ENCODE data around the gene OGDH.

The OGDH gene

DNA sequence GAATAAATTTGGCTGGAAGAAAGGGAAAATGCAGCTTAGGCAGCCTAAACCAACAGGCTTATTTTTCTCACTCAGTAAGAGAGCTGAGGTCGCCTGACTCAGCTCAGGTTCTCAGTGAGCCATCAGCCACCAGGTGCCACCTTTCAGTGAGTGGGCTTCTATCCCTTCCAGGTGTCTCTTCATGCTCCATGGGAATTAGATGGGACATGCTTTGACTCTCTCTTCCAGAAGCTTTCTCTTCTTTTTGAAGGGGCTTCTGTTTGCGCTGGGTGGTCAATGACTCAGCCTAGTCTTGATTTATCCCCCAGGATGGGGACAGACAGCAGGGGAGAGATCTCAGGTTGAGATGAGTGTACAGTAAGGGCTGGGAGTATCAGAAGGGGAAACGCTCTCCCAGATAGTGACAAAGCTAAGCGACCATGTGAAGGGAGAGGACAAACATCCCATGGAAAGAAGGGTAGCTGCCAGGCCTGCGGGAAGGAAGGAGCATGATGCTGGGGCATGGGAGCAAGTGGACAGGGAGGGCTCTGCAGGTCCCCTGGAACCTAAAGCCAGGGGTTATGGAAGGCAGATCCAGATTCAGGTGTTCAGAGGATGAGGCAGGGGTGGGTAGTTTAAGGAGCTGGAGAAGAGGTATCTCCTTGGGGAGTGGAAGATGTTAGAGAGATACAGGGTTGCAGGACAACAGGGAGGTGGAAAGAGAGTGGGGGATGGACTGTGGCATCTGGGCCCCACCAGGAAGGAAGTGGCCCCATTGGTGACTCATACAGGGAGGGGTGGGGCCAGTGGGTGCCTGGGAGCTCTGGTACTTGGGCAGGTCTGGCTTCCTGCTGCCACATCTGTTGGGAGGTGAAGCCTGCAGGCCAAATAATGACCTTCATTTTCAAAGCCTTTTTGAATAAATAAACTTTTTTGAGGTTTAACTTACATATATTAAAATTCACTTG lies 32.5 kb downstream of the OGDH start:
- DNase-seq = peak; percentile 85 to 88

DNA sequence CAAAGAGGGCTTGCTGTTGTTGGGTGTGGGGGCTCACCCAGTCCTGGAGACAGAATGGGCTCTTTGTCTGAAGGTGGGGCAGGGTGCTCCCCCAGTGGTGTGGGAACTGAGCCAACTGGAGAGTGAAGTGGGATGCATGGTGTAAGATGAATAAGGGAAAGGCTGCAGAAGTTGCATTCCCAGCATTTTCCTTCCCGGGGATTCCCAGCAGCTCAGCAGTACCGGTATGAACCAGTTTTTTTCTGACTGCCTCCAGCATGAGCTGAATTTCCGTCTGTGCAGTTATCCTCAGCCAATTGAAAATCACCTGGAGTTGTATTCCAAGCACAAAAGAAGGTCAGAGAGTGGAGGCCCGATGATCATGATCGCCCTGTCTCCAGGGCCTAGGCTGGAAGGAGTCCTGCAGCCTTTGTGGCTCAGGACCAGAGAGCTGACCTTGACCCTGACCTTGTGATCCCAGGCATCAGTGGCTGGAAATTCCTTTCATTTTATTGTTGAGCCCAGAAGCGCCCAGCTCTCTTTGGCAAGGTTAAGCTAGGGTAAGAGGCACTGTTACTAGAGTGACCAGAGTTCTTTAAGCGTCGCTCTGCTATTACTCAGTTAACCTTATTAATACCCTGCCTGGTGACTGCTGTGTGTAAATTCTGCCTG lies 33.4 kb downstream of the OGDH start:
- no peak for DNase-seq

DNA sequence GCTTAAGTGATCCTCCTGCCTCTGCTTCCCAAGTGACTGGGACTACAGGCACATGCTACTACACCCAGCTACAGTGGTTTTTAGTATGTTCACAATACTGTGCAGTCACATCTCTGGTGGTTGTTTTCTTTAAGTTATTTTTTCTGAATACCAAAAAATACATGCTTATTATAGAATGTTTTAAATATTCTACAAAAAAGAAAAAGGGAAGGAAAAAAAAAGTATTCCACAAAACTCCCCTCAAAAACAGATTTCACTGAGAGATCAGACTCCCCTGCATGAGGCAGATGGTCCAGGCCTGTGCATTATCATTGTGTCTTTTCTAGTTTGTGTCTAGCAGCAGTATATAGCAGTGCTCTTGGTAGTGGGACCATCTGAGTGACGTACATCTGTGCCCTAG lies 36.8 kb downstream of the OGDH start:
- no peak for DNase-seq

DNA sequence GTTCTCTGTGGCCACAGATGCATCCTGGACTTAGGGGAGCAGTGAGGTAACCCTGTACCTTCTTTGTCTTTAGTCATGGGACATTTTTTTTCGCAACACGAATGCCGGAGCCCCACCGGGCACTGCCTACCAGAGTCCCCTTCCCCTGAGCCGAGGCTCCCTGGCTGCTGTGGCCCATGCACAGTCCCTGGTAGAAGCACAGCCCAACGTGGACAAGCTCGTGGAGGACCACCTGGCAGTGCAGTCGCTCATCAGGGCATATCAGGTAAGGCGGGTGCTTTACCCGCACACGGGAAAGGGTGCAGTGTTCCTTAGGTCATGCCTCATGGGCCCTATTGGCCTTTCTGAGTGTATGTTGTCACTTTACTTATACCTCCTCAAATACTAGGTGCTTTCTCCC lies 38.8 kb downstream of the OGDH start:
- DNase-seq = no peak

DNA sequence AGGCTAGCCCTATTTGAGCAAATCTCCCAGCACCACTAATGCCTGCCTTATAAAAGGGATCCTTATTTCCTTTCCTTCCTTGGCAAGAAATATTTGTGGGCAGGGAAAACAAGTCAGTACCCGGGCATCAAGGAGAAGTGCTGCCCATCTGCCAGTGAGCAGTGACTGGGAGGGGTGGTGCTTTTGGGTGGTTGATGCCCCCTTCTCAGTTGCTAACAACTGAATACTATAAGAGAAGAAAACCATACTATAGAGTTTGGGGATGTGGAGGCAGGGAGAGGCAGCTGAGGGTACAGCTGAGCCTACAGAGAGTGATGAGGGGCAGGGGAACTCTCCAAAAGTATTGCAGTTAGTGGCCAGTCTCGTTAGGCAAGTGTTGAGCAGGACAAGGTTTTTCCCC lies 39.3 kb downstream of the OGDH start:
- no peak for DNase-seq

DNA sequence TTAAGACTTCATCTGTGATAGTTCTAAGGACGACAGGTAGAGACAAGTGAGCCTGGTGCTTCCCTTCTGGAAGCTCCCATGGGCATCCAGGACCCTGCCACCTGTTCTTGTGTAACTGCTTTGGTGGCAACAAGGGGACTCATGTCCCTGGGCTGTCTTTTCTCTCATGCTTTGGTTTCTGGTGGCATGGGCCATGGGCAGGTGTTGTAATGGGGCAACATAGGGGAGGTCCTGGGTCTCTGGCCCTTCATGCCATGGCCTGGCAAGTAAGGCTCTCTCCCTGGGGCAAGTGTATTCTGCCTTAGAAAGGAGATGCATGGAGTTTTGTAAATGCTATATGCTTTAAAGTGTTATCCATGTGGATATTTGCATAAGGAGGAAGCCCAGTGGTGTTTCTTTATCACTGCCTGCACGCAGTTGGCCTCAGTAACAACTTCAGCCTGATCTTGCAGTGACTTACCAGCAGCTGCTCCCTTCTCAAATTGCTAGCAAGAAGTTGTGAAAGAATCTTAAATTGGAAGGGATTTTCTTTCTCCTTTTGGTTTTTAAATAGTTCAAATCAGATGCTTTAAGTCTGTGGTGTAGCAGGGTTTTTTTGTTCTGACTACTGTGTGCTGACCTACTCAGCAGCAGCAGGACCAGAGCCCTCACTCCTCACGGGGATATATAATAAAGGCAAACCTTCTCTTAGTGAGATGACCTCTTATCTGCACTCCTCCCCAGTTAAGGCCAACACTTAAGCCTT lies 39.9 kb downstream of the OGDH start:
- no peak for DNase-seq

DNA sequence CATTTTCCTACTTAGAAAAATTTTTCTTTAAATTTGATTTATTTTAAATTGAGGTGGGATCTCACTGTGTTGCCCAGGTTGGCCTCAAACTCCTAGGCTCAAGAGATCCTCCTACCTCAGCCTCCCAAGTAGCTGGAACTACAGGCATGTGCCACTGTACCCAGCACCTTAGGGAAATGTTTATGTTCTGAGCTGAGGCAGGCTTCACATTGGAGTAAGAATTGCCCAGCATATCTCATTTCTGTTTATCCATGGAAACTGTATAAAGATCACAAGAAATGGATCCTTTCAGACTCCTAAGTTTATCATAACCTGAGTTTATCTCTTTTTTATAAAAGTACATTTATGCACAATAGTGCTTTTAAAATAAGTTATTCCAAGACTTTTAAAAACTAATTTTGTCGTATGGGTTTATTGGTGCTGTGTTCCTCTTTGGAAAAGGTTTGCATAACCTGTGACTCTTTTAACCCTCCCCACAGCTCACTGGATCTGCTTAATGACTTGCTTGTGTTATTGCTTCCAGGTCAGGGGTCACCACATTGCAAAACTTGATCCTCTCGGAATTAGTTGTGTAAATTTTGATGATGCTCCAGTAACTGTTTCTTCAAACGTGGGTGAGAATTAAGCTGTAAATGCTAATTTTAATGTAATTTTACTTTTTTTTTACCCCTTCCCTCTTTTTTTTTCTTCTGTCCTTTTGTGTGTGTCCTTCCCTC lies 40.7 kb downstream of the OGDH start:
- no peak for DNase-seq

DNA sequence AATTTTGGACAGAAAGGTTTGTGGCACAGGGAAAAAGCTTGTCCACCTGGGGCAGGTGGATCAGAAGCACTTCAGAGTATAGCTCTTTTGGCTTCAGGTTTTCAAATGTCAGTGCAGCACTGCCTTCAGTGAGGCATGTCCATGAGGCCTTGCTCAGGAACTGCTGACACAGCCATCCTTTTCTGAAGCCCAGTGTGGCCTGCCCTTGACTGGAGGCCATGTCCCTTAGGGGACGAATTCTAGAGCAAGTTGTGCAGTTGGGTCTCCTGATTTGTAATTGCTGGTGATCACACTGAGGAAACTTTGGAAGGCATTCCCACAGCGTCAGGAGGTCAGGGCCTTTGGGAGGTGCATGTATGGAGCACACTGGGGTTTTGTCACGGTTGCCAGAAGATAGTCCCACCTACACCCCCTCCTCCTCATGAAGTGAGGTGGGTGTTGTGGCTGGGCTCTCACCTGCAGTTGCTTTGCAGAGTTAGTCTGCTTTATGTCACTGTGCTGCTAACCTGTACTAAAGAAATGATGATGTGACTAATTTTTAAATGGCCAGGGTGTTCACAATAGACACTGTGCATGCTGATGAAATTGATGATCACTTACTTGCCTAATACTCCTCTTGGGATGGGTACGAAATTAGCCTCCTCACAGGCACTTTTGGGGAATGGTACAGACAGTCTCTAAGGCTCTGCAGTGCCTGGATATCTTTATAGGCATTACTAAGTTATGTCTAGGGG lies 41.7 kb downstream of the OGDH start:
- no peak for DNase-seq

DNA sequence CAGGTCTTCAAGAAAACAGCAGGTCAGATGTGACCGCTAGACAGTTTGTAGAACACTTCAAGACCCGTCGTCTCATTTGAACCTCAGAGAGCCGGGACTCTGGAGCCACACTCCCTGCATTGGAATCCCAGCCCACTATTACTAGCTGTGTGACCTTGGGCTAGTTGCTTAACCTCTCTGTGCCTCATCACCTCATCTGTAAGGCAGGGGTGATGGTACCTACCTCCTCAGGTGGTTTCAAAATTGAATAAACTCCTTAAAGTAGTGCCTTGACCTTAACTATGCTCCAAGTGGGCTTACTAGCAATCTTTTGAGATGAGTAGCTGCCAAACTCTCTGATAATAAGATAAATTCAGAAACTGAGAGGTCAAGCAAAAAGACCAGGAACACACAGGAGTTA lies 43.8 kb downstream of the OGDH start:
- DNase-seq = no peak

DNA sequence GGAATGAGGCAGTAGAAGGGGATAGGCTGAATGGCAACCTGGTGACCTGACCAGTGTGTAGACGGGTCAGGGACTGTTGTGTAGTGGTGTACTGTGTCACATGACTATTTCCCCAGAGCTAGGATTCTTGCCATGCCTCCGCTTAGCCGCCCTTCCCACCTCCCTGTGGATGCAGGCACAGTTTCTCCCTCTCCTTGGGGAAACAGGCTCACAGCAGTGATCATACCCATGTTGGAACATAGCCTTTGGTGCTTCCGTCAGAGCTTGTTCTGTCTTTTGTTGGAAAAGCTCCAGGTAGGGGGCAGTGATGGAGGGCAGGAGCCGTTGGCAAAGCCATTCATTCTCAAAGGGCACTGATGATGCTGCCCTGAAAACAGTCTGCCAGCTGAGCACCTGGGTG lies 44.3 kb downstream of the OGDH start:
- no peak for DNase-seq

DNA sequence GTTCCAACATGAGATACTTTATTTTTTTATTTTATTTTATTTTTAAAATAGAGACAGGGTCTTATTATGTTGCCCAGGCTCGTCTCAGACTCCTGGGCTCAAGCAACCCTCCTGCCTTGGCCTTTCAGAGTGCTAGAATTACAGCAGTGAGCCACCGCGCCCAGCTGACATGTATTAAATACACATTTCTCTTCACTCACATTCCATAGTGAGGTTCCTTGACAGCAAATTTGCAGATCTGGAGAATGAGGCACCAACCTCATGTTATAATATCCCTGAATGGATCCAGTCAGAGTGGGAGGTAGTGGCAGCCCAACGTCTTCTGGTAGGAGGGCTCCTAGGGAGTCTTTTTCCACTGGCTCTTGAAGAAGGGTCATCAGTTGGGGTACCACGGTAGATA lies 46.1 kb downstream of the OGDH start:
- DNase-seq = no peak

DNA sequence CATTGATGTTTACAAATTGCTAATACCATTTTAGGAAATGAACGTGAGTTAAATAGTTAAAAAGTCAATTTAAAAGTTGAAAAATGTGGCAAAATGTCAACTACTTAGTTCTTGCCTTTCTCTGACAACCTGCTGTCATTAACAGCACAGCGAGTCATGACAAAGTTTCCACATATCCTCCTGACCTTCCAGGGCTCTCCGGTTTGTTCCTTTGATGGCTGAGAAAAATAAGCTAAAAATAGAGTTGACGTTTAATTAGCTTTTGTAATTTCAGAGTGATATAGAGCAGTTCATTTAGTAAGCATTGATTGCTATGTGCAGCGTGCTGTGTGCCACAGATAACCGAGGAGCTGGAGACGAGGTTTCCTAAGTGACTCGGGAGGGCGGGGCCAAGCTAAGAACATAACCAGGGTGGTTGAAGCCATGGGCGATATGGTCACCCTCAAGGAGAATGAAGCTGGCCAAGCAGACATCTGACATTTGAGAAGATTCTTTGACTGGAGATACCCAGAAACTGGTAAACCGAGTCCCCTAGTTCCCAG lies 47.9 kb downstream of the OGDH start:
- no peak for DNase-seq

DNA sequence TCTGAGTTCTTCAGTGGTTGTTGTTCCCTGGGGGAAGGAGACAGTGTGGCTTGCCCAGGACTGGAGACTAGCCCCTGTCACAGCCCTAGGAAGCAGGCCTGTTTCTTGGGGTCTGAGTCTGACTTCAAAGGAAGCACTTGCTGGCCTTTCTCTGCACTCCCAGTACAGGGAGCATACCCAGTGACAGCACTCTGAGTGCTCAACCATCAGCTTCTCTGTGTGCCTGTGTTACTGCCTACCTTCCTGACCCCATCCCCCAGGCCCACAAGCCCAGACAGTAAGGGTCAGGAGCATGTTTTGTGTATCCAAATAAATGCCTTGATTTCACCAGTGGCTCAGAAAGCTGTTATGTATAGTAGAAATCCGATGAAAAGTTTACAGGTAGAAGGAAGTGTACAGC lies 48.9 kb downstream of the OGDH start:
- DNase-seq = no peak

DNA sequence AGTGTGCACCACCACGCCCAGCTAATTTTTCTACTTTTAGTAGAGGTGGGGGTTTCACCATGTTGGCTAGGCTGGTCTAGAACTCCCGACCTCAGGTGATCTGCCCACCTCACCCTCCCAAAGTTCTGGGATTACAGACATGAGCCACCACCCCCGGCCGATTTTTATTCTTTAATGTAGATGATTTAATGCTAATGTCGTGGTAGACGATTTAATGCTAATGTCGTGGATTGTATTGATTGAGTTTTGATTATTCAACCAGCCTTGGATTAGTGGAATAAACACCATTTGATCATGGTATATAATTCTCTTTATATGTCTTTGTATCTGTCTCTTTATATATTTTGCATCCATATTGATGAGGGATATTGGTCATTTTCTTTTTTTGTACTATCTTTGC lies 52.6 kb downstream of the OGDH start:
- DNase-seq = no peak

DNA sequence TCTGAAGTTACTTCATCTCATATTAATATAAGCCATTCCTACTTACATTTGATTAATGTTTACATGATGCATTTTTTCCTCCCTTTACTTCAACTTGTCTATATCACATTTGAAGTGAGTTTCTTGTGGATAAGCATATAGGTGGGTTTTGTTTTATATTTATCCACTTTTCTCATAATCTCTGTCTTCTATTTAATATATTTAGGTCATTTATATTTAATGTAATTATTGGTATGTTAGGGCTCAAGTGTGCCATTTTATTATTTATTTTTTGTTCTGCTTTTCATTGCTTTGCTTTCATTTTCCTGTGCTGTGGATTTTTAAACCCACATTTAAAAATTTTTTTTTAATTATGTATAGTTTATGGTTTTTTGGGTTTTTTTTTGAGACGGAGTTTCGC lies 54.8 kb downstream of the OGDH start:
- no peak for DNase-seq

DNA sequence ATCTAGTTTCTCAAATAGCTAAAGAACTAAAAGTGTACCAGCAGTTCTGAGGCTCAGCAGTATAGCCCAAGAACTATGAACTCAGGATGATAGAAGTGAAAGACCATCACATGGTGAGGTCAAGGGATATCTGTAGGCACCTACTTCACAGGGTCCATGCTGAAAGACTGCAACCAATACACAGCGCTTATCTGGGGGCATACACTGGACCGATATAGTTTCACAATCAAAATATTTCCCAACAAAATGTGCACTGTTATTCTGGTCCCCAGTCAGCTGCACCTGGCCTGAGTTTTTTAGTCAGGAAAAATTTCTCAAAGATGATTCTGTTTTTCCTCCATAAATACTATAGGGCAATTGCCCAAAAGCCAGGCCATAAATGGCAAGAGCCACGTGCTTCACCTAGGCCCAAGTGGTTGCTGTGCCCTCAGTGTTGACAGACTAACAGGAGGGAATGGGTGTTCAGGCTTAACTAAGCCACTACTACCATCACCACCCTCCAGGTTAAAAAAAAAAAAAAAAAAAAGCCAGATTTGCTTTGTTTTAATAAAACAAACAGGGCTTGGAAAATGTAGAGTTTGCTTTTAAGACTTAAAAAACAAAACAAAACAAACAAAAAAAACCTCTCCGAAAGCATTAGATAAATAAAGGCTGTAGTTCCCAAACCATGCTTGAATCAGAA lies 58.5 kb downstream of the OGDH start:
- DNase-seq = no peak

DNA sequence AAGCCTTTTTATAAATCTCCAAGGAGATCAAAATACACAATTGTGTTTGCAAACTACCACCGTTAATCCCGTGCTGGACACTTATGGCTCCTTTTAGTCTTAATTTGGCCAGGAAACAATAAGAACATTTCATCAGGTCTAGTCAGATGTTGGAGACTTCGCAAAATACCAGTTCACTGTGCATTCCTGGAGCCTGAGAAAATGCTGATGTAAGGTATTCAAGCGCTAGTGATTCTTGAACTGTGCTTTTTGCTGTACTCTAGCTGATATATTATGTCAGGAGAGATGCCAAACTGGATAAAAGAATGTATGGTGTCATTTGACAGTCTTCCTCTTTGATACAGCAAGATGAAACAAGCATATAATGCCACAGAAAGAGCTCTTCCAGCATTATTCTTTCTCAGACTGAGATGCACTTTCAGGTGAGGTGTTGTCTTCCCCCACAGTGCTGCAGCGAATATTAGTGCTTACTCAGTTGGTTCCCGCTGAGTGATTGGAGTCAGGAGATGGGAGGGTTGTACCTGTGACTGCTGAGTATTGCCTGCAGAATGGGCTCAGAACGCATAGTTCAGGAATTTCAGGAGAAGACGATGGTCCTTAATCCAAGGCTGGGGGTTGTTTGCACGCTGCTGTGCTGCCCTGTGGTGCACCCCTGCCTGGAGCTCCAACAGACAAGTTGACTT lies 59.2 kb downstream of the OGDH start:
- DNase-seq = no peak

DNA sequence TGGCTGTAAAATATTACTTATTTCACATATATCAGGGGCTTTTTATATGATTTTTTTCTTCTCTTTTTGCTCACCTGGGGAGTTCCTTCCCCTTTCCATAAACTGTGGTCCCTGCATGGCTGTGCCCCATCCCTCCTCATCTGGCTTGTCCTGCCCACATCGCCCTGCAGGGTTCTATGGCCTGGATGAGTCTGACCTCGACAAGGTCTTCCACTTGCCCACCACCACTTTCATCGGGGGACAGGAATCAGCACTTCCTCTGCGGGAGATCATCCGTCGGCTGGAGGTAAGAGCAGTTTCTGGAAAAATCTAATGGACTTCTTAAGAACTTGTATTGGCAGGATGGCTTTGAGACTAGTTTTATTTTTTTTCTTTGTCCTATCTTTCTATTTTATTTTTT lies 60.1 kb downstream of the OGDH start:
- DNase-seq = no peak

DNA sequence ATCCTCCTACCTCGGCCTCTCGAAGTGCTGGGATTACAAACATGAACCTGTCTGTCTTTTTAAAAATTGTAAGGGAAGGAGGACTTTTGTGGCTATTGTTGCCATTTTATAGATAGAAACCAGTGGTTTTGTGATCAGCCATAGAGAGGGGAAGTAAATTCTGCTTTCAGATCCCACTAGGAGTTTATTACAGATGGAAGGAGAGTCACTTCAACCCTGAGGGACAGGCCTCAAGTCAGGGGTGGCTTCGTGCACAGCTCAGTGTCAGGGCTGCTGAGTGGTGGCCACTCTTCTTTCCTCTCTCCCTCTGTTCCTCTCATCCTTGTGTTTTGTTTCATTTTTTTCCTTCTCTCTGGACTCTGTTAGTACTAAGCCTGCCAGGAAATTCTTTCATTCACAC lies 60.8 kb downstream of the OGDH start:
- no peak for DNase-seq

DNA sequence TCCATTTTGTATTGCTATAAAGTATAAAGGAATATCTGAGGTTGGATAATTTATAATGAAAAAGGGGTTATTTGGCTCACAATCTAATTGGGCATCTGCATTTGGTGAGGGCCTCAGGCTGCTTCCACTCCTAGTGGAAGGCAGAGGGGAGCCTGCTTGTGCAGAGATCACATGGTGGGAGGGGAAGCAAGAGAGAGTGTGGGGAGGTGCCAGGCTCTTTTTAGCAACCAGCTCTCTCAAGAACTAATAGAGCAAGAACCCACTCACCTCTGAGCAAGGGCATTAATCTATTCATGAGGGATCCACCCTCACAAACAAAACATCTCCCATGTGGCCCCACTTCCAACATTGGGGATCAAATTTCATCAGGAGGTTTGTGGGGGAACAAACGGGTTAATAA lies 64.6 kb downstream of the OGDH start:
- DNase-seq = no peak

DNA sequence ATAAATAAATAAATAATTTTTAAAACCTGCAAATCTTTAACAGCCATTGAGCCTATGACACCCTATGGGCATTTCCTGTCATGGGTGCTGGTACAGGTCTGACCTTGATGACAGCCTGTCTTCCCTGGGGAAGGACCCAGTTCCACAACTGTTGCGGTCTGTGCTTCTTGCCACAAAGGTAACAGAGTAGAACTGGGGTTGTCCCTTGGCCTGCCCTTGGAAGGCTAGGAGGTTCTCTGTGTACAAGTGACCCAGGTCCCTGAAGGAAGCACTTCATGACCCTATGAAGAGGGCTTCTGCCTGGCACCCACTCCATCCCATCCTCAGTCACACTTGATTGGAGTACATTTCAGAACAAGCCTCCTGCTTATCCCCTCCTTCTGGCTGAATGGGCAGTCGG lies 66.9 kb downstream of the OGDH start:
- no peak for DNase-seq

Measured in CD4-positive, alpha-beta T cell treated with Interferon alpha-2 for 1 hour (primary cell).